Measurements from ENCODE around the gene PHC2. TPM values are rescaled to one million over a fixed set of nuclear protein-coding genes. Genes with fewer than 3 reads are reported as not detected.

Gene PHC2
- total RNA-seq, 3 donors from 2014 or later (not counting 1 experiment from before 2014, with no cell fraction given) = 36.6 to 46.6 (median 39.5) TPM

DNA sequence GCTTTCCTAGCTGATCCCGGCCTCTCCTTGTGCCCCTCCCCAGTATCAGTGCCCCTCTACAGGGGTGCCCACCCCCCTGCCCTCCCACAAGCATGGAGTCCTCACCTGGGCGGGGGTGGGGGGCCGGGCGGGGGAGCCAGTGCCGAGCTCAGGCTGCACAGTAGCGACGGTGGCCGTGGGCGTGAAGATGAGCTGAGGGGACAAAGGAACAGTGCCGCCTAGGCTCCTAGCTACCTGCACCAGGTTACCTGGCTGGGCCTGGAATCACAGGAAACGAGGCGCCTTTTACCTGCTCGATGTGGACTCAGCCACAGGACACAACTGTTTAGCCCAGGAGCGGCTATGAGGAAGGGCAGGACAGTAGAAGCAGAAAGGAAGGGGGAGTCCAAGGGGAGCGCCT is 62.5 kb downstream of the PHC2 start:
- TF ChIP-seq, protein P1, sequence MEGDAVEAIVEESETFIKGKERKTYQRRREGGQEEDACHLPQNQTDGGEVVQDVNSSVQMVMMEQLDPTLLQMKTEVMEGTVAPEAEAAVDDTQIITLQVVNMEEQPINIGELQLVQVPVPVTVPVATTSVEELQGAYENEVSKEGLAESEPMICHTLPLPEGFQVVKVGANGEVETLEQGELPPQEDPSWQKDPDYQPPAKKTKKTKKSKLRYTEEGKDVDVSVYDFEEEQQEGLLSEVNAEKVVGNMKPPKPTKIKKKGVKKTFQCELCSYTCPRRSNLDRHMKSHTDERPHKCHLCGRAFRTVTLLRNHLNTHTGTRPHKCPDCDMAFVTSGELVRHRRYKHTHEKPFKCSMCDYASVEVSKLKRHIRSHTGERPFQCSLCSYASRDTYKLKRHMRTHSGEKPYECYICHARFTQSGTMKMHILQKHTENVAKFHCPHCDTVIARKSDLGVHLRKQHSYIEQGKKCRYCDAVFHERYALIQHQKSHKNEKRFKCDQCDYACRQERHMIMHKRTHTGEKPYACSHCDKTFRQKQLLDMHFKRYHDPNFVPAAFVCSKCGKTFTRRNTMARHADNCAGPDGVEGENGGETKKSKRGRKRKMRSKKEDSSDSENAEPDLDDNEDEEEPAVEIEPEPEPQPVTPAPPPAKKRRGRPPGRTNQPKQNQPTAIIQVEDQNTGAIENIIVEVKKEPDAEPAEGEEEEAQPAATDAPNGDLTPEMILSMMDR (IDR thresholded peaks at IDR 0.05) = no peak
- no peak overlapping the region for H3K4me3 Mint-ChIP-seq
- Histone ChIP-seq H3K4me1 (ENCODE audit: control insufficient read depth, insufficient read depth, low read length) (peaks cover 6% of the 10 kb centered on the region), H3K9me3 (ENCODE audit: control insufficient read depth, insufficient read depth, low read length) (no peaks in the 10 kb centered on the region), H3K27ac (ENCODE audit: low read length) (no peak overlapping the region), H3K36me3 (ENCODE audit: control insufficient read depth, insufficient read depth, low read length) (no peaks in the 10 kb centered on the region), H3K4me3 (ENCODE audit: low read length) (no peak overlapping the region), H3K27me3 (ENCODE audit: control insufficient read depth, insufficient read depth, low read length) (no peaks in the 10 kb centered on the region)
- H3K27me3 Mint-ChIP-seq (ENCODE audit: low read depth in 2 of 2) = peaks cover 0 to 4% of the 10 kb centered on the region in 2 donors
- no peak for ATAC-seq
- H3K36me3 Mint-ChIP-seq = no peaks in the 10 kb centered on the region
- H3K27ac Mint-ChIP-seq = no peak overlapping the region
- H3K4me1 Mint-ChIP-seq = peaks cover 0 to 3% of the 10 kb centered on the region in 2 donors
- intact Hi-C loops (cut with micrococcal nuclease) = loop anchor here (5.0 to 10.0 kb wide), 3 partner anchors 234 to 436 kb away; no protein-coding TSS in a partner anchor
- no peaks in the 10 kb centered on the region for H3K9me3 Mint-ChIP-seq
- no peak for DNase-seq
- 92% methylated on average over 15 of the region's 15 CpGs for WGBS (ENCODE audit: insufficient coverage)

DNA sequence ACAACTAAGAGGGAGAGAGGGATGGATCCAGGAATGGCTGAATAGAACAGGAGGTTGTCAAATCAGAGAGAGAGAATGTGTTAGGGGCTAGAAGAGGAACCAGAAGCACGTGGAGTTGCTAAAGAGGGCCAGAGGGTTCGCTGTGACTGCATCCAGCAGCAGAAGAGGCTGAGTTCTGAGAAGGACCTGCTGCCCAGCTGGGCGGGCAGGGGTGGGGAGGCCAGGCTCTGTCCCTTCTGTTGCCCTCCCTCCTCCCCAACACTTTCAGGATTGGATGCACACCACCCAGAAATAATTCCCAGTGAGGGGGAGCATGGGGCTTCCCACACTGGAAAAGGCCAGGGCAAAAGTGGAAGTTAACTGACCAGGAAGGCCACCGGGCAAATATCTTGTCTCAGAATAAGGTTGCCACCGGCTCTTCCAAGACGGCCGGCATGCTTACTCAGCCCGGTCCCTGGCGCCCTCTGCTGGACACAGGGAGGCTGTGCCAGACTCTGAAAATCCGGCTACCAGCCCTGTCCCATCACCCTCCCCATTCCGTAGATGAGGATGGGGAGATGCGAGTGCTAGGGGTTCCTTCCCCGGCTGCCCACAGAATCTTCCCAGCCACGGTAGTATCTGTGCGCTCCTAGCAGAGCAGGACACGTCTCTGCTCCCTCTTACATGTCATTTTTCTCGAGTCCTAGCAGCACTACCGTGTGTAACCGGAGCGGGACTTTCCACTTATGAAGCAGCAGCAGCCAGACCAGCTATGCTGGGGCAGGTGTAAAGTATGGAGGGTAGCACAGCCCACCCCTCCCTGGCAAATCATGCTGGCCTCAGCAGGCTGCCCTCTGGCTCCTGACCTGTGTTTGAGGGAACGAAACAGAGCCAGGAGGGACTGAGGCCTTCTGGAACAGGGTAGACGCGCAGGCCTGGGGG is 63.1 kb downstream of the PHC2 start:
- Mint-ChIP-seq H3K9me3 (no peaks in the 10 kb centered on the region), H3K27ac (no peak overlapping the region), H3K36me3 (no peaks in the 10 kb centered on the region), H3K27me3 (ENCODE audit: low read depth in 2 of 2) (peaks cover 0 to 4% of the 10 kb centered on the region in 2 donors), H3K4me3 (no peak overlapping the region), H3K4me1 (peaks cover 0 to 3% of the 10 kb centered on the region in 2 donors)
- H3K9me3 ChIP-seq (ENCODE audit: control insufficient read depth, insufficient read depth, low read length) = no peaks in the 10 kb centered on the region
- WGBS (ENCODE audit: insufficient coverage) = 41% methylated on average over 23 of the region's 23 CpGs
- H3K4me1 ChIP-seq (ENCODE audit: control insufficient read depth, insufficient read depth, low read length) = peaks cover 6% of the 10 kb centered on the region
- ATAC-seq (peak; percentile 92 to 100 (median 98)), DNase-seq (peak; percentile 82 to 91)
- no peaks in the 10 kb centered on the region for H3K27me3 ChIP-seq (ENCODE audit: control insufficient read depth, insufficient read depth, low read length)
- H3K4me3 ChIP-seq (ENCODE audit: low read length) = no peak overlapping the region
- H3K36me3 ChIP-seq (ENCODE audit: control insufficient read depth, insufficient read depth, low read length) = no peaks in the 10 kb centered on the region
- intact Hi-C loops (cut with micrococcal nuclease) = loop anchor here (1.0 to 10.0 kb wide), 4 partner anchors 72 to 435 kb away; no protein-coding TSS in a partner anchor
- TF ChIP-seq, protein P1 (IDR thresholded peaks at IDR 0.05) = peak; percentile 95
- no peak overlapping the region for H3K27ac ChIP-seq (ENCODE audit: low read length)

DNA sequence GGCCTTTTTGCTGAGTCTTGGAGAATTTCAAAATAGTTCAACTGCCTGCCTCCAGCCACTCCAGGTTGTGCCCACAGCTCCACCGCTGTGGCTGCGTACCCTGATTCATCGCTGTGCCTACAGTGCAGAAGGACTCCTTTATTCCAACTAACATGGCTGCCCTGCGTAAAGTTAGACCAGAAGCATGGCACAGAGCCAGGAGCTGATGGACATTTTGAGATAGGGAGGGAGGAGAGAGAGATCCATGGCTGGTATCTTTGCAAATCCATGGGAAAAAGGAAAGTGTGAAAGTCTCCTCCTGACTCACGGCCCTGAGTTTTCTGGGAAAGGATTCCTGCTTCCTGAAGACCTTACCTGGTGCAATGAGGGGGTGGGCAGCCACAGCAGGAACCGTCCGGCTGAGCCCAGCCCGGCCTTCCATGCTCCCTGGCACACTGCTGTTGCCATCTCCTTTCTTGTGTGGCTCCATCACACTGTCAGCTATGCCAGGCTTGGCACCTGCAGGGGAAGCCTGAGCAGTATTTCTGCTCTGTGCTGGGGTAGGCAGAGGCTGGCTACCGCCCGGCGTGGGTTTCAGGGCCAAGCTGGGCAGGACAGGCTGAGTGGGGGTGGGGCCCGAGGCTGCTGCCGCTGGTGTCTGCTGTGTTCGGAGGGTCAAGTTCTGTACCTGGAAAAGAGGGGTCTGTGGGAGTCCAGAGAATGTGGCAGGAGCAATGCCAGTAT is 64.0 kb downstream of the PHC2 start:
- Mint-ChIP-seq H3K27me3 (ENCODE audit: low read depth in 2 of 2) (peaks cover 0 to 4% of the 10 kb centered on the region in 2 donors), H3K4me3 (no peak overlapping the region), H3K27ac (no peak overlapping the region), H3K4me1 (peaks cover 0 to 7% of the 10 kb centered on the region in 2 donors), H3K9me3 (no peaks in the 10 kb centered on the region), H3K36me3 (no peaks in the 10 kb centered on the region)
- TF ChIP-seq, protein P1 (IDR thresholded peaks at IDR 0.05) = no peak
- H3K27me3 ChIP-seq (ENCODE audit: control insufficient read depth, insufficient read depth, low read length) = no peaks in the 10 kb centered on the region
- peaks cover 6% of the 10 kb centered on the region for H3K4me1 ChIP-seq (ENCODE audit: control insufficient read depth, insufficient read depth, low read length)
- intact Hi-C loops (cut with micrococcal nuclease) = loop anchor here (1.0 to 10.0 kb wide), 4 partner anchors 72 to 435 kb away; no protein-coding TSS in a partner anchor
- 86% methylated on average over 14 of the region's 14 CpGs for WGBS (ENCODE audit: insufficient coverage)
- DNase-seq (no peak), ATAC-seq (no peak)
- H3K9me3 ChIP-seq (ENCODE audit: control insufficient read depth, insufficient read depth, low read length) = no peaks in the 10 kb centered on the region
- no peaks in the 10 kb centered on the region for H3K36me3 ChIP-seq (ENCODE audit: control insufficient read depth, insufficient read depth, low read length)
- no peak overlapping the region for H3K27ac ChIP-seq (ENCODE audit: low read length)
- H3K4me3 ChIP-seq (ENCODE audit: low read length) = no peak overlapping the region

All from natural killer cell (primary cell).